K562 (cell line): ENCODE results near the gene SMIM15. TPM values are rescaled to one million over a fixed set of nuclear protein-coding genes. Genes with fewer than 3 reads are reported as not detected.
A peak's percentile ranks its signal among the peaks of the same experiment; 100 is the strongest.

Source experiments
- BRD4 ChIP-seq: fragments of 200-600 bp; sonication (generic); IDR thresholded peaks from 2 replicates; pipeline ENCODE4 v1.6.1; 2017; ENCODE audit warnings: inconsistent platforms
- CBX3 ChIP-seq, 2 experiments: IDR thresholded peaks; 1 replicate in 1 of 2; 2 replicates in 1 of 2; pipeline ENCODE4 v1.6.1; 2012; ENCODE audit warnings: inconsistent platforms in 2 of 2, low read length in 2 of 2, borderline replicate concordance in 1 of 2, control low read depth in 1 of 2
- CC2D1A ChIP-seq: fragments of 450-650 bp; IDR thresholded peaks from 2 replicates; pipeline ENCODE4 v1.6.1; 2017; ENCODE audit warnings: mild to moderate bottlenecking
- FUS ChIP-seq: fragments of 200-400 bp; formaldehyde crosslinking; optimal IDR thresholded peaks from 2 replicates; pipeline ENCODE3; 2017; ENCODE audit warnings: low read depth, low read length
- NCOA1 ChIP-seq: fragments of 450-650 bp; IDR thresholded peaks from 2 replicates; pipeline ENCODE4 v1.6.1; 2016; ENCODE audit warnings: low read depth
- NONO ChIP-seq, 2 experiments: fragments of 200-400 bp in 1 of 2; fragments of 450-650 bp in 1 of 2; formaldehyde crosslinking in 1 of 2; IDR thresholded peaks; 2 replicates each; pipeline ENCODE4 v1.6.1; 2017; ENCODE audit warnings: low read depth in 2 of 2, mild to moderate bottlenecking in 2 of 2, moderate library complexity in 2 of 2, low read length in 1 of 2
- RUNX1 ChIP-seq: sonication (generic); IDR thresholded peaks from 2 replicates; pipeline ENCODE4 v1.6.1; 2016; ENCODE audit warnings: antibody characterized with exemption, low read depth
- SIRT6 ChIP-seq: IDR thresholded peaks from one replicate; pipeline ENCODE4 v1.6.1; 2012; ENCODE audit warnings: low read depth, mild to moderate bottlenecking, control low read depth, inconsistent platforms, low read length, moderate library complexity
- TAF9B ChIP-seq: fragments of 450-650 bp; IDR thresholded peaks from 2 replicates; pipeline ENCODE4 v1.6.1; 2018; ENCODE audit warnings: mild to moderate bottlenecking; ENCODE audit not compliant: partially characterized antibody
- ZNF12 ChIP-seq: sonication (generic); formaldehyde crosslinking; IDR thresholded peaks from 2 replicates; pipeline ENCODE4 v1.4.0; 2020; ENCODE audit warnings: mild to moderate bottlenecking, missing genetic modification reagents
- ZNF274 ChIP-seq: IDR thresholded peaks from 2 replicates; pipeline ENCODE4 v1.6.1; 2011; ENCODE audit warnings: low read depth, mild to moderate bottlenecking, low read length, moderate library complexity, borderline replicate concordance
- polyA plus RNA-seq, 8 experiments: library from polyadenylated mRNA; depleted of rRNA in 4 of 8; stranded (reverse) in 5 of 8; unstranded in 3 of 8; fragments of >200 nt; fragmentation: Nextera tagmentation in 2 of 8; fragmentation: Illumina TruSeq in 1 of 8; extraction: Ambion mirVana in 2 of 8; extraction: Trizol in 1 of 8; gene quantifications; 2 replicates each; pipeline versions ENCODE4 v1.2.1 to v1.2.3, GENCODE V29; 2011 to 2014; ENCODE audit warnings: inconsistent platforms in 1 of 8, missing spikeins in 1 of 8
- total RNA-seq, 7 experiments: library from RNA; depleted of rRNA in 6 of 7; stranded (reverse); fragments of >200 nt in 6 of 7; fragmentation: Illumina TruSeq in 2 of 7; extraction: Trizol in 2 of 7; gene quantifications; 2 replicates each; pipeline versions ENCODE4 v1.2.1 to v1.2.3, GENCODE V29; 2011 to 2021; ENCODE audit warnings: low replicate concordance in 1 of 7
- TF ChIP-seq, protein P1 (sequence below), 2 experiments: IDR thresholded peaks; 2 replicates each; pipeline ENCODE4 v1.6.1; 2012; ENCODE audit warnings: improper control_type of control experiment in 2 of 2, low read depth in 2 of 2, low read length in 2 of 2, borderline replicate concordance in 1 of 2
- TF ChIP-seq, protein P2 (sequence below): fragments of 250-450 bp; sonication (Bioruptor Pico); IDR thresholded peaks from 2 replicates; pipeline ENCODE4 v1.9.0; 2021; ENCODE audit warnings: mild to moderate bottlenecking, inconsistent platforms
- TF ChIP-seq, protein P3 (sequence below): fragments of 450-650 bp; IDR thresholded peaks from 2 replicates; pipeline ENCODE4 v1.6.1; 2016; ENCODE audit warnings: low read depth

SMIM15 gene
- total and polyA plus RNA-seq, 9 of the 15 experiments (the other 6 are each of a cell fraction or from before 2014, with no cell fraction given), result 16.6 to 124 (median 82.0) TPM

DNA sequence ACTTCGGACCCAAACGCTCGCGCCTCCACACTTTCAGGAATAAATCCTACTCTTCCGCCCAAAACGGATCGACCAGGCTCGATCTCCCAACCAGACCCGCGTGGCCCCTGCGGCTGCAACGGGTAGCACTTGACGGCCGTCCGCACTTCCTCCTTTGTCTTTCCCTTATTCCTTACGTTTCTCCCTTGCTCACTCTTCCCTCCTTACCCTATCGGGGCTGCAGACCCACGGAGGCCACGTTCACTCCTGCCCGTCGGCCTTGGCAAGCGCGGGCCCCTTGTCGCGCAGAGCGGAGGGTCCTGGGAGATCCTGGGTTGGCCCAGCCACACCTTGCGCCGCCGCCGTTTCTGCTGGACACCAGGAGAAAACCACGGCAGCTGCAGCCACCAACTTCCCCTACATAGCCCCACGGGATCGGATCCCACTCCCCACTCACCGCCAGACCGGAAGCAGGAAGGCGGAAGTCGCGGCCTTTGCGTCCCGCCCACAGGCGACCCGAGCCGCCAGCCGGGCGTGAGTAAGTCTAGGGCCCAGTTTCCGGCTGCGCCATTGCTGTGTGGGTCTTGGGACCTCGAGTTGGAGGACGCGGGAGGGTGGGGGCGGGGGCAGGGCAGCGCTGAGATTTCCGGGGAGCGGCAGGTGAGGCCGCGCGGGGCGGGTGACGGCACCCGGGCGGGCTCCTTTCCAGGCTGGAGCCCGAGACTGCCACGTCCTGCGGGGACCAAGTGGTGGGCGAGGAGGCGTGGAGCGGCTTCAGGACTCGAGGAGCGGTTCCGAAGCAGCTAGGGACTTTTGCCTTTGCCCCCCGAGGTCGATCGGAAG is at the start of gene SMIM15 (continued):
- peak in 1 of 2 experiments; percentile 10; a peak in 1 of 4 replicates for TF ChIP-seq NONO (IDR thresholded peaks at IDR 0.05; ENCODE audit: low read depth in 2 of 2, low read length in 1 of 2)
- TF ChIP-seq TAF9B, result peak; percentile 84
- TF ChIP-seq BRD4, result peak; percentile 75; the same call in 1 of the 2 replicates
- TF ChIP-seq, protein P1, sequence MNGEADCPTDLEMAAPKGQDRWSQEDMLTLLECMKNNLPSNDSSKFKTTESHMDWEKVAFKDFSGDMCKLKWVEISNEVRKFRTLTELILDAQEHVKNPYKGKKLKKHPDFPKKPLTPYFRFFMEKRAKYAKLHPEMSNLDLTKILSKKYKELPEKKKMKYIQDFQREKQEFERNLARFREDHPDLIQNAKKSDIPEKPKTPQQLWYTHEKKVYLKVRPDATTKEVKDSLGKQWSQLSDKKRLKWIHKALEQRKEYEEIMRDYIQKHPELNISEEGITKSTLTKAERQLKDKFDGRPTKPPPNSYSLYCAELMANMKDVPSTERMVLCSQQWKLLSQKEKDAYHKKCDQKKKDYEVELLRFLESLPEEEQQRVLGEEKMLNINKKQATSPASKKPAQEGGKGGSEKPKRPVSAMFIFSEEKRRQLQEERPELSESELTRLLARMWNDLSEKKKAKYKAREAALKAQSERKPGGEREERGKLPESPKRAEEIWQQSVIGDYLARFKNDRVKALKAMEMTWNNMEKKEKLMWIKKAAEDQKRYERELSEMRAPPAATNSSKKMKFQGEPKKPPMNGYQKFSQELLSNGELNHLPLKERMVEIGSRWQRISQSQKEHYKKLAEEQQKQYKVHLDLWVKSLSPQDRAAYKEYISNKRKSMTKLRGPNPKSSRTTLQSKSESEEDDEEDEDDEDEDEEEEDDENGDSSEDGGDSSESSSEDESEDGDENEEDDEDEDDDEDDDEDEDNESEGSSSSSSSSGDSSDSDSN (IDR thresholded peaks at IDR 0.05; ENCODE audit: borderline replicate concordance in 1 of 2, low read depth in 2 of 2, low read length in 2 of 2), result peak; percentile 51 to 75; a peak in 3 of 4 replicates
- TF ChIP-seq, protein P2, sequence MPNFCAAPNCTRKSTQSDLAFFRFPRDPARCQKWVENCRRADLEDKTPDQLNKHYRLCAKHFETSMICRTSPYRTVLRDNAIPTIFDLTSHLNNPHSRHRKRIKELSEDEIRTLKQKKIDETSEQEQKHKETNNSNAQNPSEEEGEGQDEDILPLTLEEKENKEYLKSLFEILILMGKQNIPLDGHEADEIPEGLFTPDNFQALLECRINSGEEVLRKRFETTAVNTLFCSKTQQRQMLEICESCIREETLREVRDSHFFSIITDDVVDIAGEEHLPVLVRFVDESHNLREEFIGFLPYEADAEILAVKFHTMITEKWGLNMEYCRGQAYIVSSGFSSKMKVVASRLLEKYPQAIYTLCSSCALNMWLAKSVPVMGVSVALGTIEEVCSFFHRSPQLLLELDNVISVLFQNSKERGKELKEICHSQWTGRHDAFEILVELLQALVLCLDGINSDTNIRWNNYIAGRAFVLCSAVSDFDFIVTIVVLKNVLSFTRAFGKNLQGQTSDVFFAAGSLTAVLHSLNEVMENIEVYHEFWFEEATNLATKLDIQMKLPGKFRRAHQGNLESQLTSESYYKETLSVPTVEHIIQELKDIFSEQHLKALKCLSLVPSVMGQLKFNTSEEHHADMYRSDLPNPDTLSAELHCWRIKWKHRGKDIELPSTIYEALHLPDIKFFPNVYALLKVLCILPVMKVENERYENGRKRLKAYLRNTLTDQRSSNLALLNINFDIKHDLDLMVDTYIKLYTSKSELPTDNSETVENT (CRISPR knock-in tag), result peak; percentile 51; the same call in 1 of the 2 replicates
- no peak for TF ChIP-seq SIRT6
- no peak for TF ChIP-seq ZNF274
- TF ChIP-seq, protein P3, sequence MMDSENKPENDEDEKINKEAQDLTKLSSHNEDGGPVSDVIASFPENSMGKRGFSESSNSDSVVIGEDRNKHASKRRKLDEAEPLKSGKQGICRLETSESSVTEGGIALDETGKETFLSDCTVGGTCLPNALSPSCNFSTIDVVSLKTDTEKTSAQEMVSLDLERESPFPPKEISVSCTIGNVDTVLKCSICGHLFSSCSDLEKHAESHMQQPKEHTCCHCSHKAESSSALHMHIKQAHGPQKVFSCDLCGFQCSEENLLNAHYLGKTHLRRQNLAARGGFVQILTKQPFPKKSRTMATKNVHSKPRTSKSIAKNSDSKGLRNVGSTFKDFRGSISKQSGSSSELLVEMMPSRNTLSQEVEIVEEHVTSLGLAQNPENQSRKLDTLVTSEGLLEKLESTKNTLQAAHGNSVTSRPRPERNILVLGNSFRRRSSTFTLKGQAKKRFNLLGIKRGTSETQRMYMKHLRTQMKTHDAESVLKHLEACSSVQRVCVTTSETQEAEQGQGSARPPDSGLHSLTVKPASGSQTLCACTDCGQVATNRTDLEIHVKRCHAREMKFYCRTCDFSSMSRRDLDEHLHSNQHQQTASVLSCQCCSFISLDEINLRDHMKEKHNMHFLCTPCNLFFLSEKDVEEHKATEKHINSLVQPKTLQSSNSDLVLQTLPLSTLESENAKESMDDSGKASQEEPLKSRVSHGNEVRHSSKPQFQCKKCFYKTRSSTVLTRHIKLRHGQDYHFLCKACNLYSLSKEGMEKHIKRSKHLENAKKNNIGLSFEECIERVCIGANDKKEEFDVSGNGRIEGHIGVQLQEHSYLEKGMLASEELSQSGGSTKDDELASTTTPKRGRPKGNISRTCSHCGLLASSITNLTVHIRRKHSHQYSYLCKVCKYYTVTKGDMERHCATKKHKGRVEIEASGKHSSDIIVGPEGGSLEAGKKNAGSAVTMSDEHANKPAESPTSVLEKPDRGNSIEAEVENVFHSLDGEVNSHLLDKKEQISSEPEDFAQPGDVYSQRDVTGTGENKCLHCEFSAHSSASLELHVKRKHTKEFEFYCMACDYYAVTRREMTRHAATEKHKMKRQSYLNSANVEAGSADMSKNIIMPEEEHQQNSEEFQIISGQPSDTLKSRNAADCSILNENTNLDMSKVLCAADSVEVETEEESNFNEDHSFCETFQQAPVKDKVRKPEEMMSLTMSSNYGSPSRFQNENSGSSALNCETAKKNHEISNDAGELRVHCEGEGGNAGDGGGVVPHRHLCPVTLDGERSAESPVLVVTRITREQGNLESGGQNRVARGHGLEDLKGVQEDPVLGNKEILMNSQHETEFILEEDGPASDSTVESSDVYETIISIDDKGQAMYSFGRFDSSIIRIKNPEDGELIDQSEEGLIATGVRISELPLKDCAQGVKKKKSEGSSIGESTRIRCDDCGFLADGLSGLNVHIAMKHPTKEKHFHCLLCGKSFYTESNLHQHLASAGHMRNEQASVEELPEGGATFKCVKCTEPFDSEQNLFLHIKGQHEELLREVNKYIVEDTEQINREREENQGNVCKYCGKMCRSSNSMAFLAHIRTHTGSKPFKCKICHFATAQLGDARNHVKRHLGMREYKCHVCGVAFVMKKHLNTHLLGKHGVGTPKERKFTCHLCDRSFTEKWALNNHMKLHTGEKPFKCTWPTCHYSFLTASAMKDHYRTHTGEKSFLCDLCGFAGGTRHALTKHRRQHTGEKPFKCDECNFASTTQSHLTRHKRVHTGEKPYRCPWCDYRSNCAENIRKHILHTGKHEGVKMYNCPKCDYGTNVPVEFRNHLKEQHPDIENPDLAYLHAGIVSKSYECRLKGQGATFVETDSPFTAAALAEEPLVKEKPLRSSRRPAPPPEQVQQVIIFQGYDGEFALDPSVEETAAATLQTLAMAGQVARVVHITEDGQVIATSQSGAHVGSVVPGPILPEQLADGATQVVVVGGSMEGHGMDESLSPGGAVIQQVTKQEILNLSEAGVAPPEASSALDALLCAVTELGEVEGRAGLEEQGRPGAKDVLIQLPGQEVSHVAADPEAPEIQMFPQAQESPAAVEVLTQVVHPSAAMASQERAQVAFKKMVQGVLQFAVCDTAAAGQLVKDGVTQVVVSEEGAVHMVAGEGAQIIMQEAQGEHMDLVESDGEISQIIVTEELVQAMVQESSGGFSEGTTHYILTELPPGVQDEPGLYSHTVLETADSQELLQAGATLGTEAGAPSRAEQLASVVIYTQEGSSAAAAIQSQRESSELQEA, result no peak
- TF ChIP-seq RUNX1, result no peak
- TF ChIP-seq ZNF12 (CRISPR knock-in tag), result peak; percentile 86; the same call in 1 of the 2 replicates
- TF ChIP-seq CC2D1A, result peak; percentile 34; the same call in 1 of the 2 replicates
- no peak for TF ChIP-seq NCOA1
- no peak for TF ChIP-seq FUS
- 0 out of 3 replicates have a peak, but pooled peaks of 1 of the 2 experiments have one; percentile 22 for TF ChIP-seq CBX3 (IDR thresholded peaks at IDR 0.05; ENCODE audit: borderline replicate concordance in 1 of 2, low read length in 2 of 2)
